ENCODE results near the gene XRCC1. TPM values are rescaled to one million over a fixed set of nuclear protein-coding genes. Genes with fewer than 3 reads are reported as not detected.
A peak's percentile ranks its signal among the peaks of the same experiment; 100 is the strongest.

XRCC1 gene
- total RNA-seq, 1 experiment from 2014 or later: 38.0 TPM

DNA sequence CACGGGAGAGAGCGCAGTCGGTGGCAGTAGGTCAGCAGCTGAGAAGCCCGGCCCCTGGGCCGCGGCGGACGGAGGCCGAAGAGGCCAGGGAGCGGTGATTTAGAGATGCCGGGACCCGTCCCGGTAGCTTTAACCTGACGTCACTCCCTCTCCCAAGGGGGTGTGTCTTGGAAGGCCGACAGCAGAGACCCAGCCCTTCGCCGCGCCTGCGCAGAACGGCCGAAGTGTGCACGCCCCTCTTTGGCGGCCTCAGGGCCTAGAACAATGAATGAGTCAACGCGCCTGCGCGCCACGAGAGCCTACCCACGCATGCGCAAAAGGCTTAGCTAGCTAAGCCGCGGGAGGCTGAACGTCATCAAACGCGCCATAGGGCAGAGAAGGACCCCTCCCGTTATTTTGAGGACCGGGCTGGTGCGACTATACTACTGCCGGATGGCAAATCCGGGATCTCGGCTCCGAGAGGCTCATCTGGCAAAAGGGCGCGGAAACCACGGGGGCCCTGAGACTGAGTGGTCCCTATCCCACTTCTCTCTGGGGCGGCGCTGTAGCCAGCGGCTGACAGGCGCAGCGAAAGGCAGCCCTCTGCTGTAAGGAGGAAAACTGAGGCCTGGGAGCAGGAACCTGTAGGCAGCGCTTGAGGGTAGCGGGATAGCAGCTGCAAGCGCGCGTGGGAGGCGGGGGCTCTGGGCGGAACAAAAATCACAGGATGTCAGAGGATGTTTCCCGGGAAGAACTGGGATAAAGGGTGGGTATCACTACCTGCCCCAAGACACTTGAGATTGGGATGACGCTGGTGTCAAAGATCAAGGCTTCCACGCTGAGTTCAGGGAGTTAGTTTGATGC lies 20.9 kb upstream of the XRCC1 start, which contains the start of the genes IRGQ and ZNF576:
Gene IRGQ, minus strand, starts transcription at position 136 of the 843 bp plus-strand sequence. CDS start 796 bp downstream, outside the sequence.
Gene ZNF576, plus strand, starts transcription at position 597 of the 843 bp plus-strand sequence. CDS start 514 bp downstream, outside the sequence.
- Histone ChIP-seq H3K79me1 (ENCODE audit: insufficient read depth, low read depth, low read length, poor library complexity, severe bottlenecking) (no peaks in the 10 kb centered on the region), H3K9ac (ENCODE audit: extremely low read depth, insufficient read length, low read length) (peak within 1 kb of the TSS; percentile 84), H3K23ac (ENCODE audit: insufficient read length, low read depth, low read length) (no peak within 1 kb of the TSS), H3K27me3 (ENCODE audit: insufficient read depth, low read length) (no peaks in the 10 kb centered on the region), H3K18ac (ENCODE audit: insufficient read length, low read depth, low read length) (peak within 1 kb of the TSS; percentile 94), H3K56ac (ENCODE audit: insufficient read length, low read depth, low read length) (no peak within 1 kb of the TSS), H4K20me1 (ENCODE audit: control insufficient read depth, insufficient read depth, insufficient read length) (no peaks in the 10 kb centered on the region), H3K4me2 (ENCODE audit: insufficient read depth, insufficient read length, low read length) (peak within 1 kb of the TSS; percentile 98), H2BK15ac (ENCODE audit: low read depth, low read length) (no peak within 1 kb of the TSS), H3K79me2 (ENCODE audit: insufficient read depth, low read length) (peaks cover 4% of the 10 kb centered on the region; the same call in 1 of the 2 replicates), H3K14ac (ENCODE audit: insufficient read depth, low read length) (peak within 1 kb of the TSS; percentile 26), H4K5ac (ENCODE audit: insufficient read length, low read depth, low read length) (peak within 1 kb of the TSS; percentile 41), H3K9me3 (ENCODE audit: control insufficient read depth, low read depth, low read length) (no peaks in the 10 kb centered on the region), H2BK20ac (ENCODE audit: low read depth, low read length, poor library complexity, severe bottlenecking) (no peak within 1 kb of the TSS), H2AFZ (ENCODE audit: low read length) (no peak within 1 kb of the TSS), H3K23me2 (ENCODE audit: insufficient read length, low read depth, low read length, poor library complexity, severe bottlenecking) (peaks cover 20% of the 10 kb centered on the region), H3T11ph (ENCODE audit: low read length) (no peak within 1 kb of the TSS), H3K27ac (ENCODE audit: insufficient read length, low read depth, low read length) (peak within 1 kb of the TSS; percentile 11), H2BK12ac (ENCODE audit: insufficient read length, low read depth, low read length) (no peak within 1 kb of the TSS), H4K8ac (replicated peaks; ENCODE audit: insufficient read length, low read depth, low read length) (no peak within 1 kb of the TSS), H3K4me1 (ENCODE audit: insufficient read depth, low read length) (0 out of 2 replicates have a peak, but pooled peaks cover 3% of the 10 kb centered on the region), H2BK120ac (ENCODE audit: low read depth, low read length, poor library complexity, severe bottlenecking) (no peak within 1 kb of the TSS), H4K91ac (ENCODE audit: insufficient read length, low read depth, low read length) (no peak within 1 kb of the TSS), H2BK5ac (ENCODE audit: insufficient read length, low read length) (no peak within 1 kb of the TSS), H2AK5ac (ENCODE audit: insufficient read length, low read length) (no peak within 1 kb of the TSS), H3K4ac (ENCODE audit: low read depth, low read length) (no peak within 1 kb of the TSS)
- peak; percentile 100 for DNase-seq
- TF ChIP-seq, protein P1, sequence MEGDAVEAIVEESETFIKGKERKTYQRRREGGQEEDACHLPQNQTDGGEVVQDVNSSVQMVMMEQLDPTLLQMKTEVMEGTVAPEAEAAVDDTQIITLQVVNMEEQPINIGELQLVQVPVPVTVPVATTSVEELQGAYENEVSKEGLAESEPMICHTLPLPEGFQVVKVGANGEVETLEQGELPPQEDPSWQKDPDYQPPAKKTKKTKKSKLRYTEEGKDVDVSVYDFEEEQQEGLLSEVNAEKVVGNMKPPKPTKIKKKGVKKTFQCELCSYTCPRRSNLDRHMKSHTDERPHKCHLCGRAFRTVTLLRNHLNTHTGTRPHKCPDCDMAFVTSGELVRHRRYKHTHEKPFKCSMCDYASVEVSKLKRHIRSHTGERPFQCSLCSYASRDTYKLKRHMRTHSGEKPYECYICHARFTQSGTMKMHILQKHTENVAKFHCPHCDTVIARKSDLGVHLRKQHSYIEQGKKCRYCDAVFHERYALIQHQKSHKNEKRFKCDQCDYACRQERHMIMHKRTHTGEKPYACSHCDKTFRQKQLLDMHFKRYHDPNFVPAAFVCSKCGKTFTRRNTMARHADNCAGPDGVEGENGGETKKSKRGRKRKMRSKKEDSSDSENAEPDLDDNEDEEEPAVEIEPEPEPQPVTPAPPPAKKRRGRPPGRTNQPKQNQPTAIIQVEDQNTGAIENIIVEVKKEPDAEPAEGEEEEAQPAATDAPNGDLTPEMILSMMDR (conservative IDR thresholded peaks at IDR 0.05): no peak; the same call in 2 of the 3 replicates
- H3K4me3 Mint-ChIP-seq: peak within 1 kb of the TSS; percentile 92 to 95
- peaks cover 18 to 25% of the 10 kb centered on the region in 2 experiments for H3K4me1 Mint-ChIP-seq
- peak within 1 kb of the TSS; percentile 96 to 99 (median 99) for H3K27ac Mint-ChIP-seq
- H3K36me3 Mint-ChIP-seq (ENCODE audit: insufficient read depth in 1 of 3, low read depth in 3 of 3): peaks cover 13 to 37% (median 27%) of the 10 kb centered on the region in 3 experiments
- H3K27me3 Mint-ChIP-seq (ENCODE audit: low read depth): no peaks in the 10 kb centered on the region
- no CpG with 5 or more reads among the region's 60 CpGs for WGBS (ENCODE audit: extremely low coverage, insufficient read length, low lambda C conversion rate)
- H3K9me3 Mint-ChIP-seq: no peaks in the 10 kb centered on the region; a peak in 1 of 5 replicates

Data from H9 (cell line).